ENCODE results near the gene USP54. TPM values are rescaled to one million over a fixed set of nuclear protein-coding genes. Genes with fewer than 3 reads are reported as not detected.

USP54 gene
- total and polyA plus RNA-seq, 4 donors, result 1.3 to 10.4 (median 6.3) TPM

- Histone ChIP-seq H3K27me3 (ENCODE audit: control insufficient read depth in 4 of 4, insufficient read depth in 4 of 4, low read length in 3 of 4) (no peaks in the 10 kb centered on the region), H3K27ac (ENCODE audit: low read depth in 1 of 2, low read length in 2 of 2) (no peak overlapping the region), H3K9me3 (ENCODE audit: control insufficient read depth in 4 of 4, low read length in 3 of 4) (no peaks in the 10 kb centered on the region), H3K9ac (ENCODE audit: low read depth in 1 of 2, low read length in 2 of 2) (no peak overlapping the region), H3K4me1 (ENCODE audit: control insufficient read depth in 4 of 4, insufficient read depth in 4 of 4, low read length in 3 of 4) (no peaks in the 10 kb centered on the region), H3K36me3 (ENCODE audit: control insufficient read depth in 4 of 4, insufficient read depth in 3 of 4, low read depth in 1 of 4, low read length in 3 of 4) (no peaks in the 10 kb centered on the region), H3K4me3 (ENCODE audit: low read depth in 1 of 3, low read length in 3 of 3) (no peak overlapping the region)
- no peak for DNase-seq (ENCODE audit: low spot score)
- no peak for TF ChIP-seq RXRA (IDR thresholded peaks at IDR 0.05)
- no peak for TF ChIP-seq HNF4A (conservative IDR thresholded peaks at IDR 0.05)
- TF ChIP-seq ZBTB33 (IDR thresholded peaks at IDR 0.05), result no peak
- TF ChIP-seq, protein P1, sequence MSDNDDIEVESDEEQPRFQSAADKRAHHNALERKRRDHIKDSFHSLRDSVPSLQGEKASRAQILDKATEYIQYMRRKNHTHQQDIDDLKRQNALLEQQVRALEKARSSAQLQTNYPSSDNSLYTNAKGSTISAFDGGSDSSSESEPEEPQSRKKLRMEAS (IDR thresholded peaks at IDR 0.05), result no peak
- no peak for TF ChIP-seq GABPA (IDR thresholded peaks at IDR 0.05 in 1 of 2, conservative IDR thresholded peaks at IDR 0.05 in 1 of 2)
- TF ChIP-seq FOXA1 (IDR thresholded peaks at IDR 0.05), result no peak
- no peak for TF ChIP-seq HNF4G (IDR thresholded peaks at IDR 0.05)
Measured at GRCh38 chr10:73554721-73555120, 36.4 kb downstream of the USP54 start.

GRCh38 chr10:73553761-73554160 is 37.4 kb downstream of the USP54 start:
- Histone ChIP-seq H3K4me1 (ENCODE audit: control insufficient read depth in 4 of 4, insufficient read depth in 4 of 4, low read length in 3 of 4) (no peaks in the 10 kb centered on the region), H3K27me3 (ENCODE audit: control insufficient read depth in 4 of 4, insufficient read depth in 4 of 4, low read length in 3 of 4) (no peaks in the 10 kb centered on the region), H3K36me3 (ENCODE audit: control insufficient read depth in 4 of 4, insufficient read depth in 3 of 4, low read depth in 1 of 4, low read length in 3 of 4) (no peaks in the 10 kb centered on the region), H3K9me3 (ENCODE audit: control insufficient read depth in 4 of 4, low read length in 3 of 4) (no peaks in the 10 kb centered on the region), H3K4me3 (ENCODE audit: low read depth in 1 of 3, low read length in 3 of 3) (no peak overlapping the region), H3K9ac (ENCODE audit: low read depth in 1 of 2, low read length in 2 of 2) (no peak overlapping the region), H3K27ac (ENCODE audit: low read depth in 1 of 2, low read length in 2 of 2) (no peak overlapping the region)
- no peak for TF ChIP-seq JUND (IDR thresholded peaks at IDR 0.05)
- TF ChIP-seq HNF4G (IDR thresholded peaks at IDR 0.05), result no peak
- WGBS, result 79% methylated on average over 2 of the region's 2 CpGs
- DNase-seq (ENCODE audit: low spot score), result no peak

GRCh38 chr10:73552819-73553715 is 38.1 kb downstream of the USP54 start:
- no peak overlapping the region for H3K9ac ChIP-seq (ENCODE audit: low read depth in 1 of 2, low read length in 2 of 2)
- no peaks in the 10 kb centered on the region for H3K36me3 ChIP-seq (ENCODE audit: control insufficient read depth in 4 of 4, insufficient read depth in 3 of 4, low read depth in 1 of 4, low read length in 3 of 4)
- no peak overlapping the region for H3K27ac ChIP-seq (ENCODE audit: low read depth in 1 of 2, low read length in 2 of 2)
- H3K4me1 ChIP-seq (ENCODE audit: control insufficient read depth in 4 of 4, insufficient read depth in 4 of 4, low read length in 3 of 4), result no peaks in the 10 kb centered on the region
- 85% methylated on average over 3 of the region's 3 CpGs for WGBS
- no peak for DNase-seq (ENCODE audit: low spot score)
- no peaks in the 10 kb centered on the region for H3K9me3 ChIP-seq (ENCODE audit: control insufficient read depth in 4 of 4, low read length in 3 of 4)
- TF ChIP-seq HNF4A (conservative IDR thresholded peaks at IDR 0.05) (no peak), FOXA1 (IDR thresholded peaks at IDR 0.05) (no peak), YY1 (IDR thresholded peaks at IDR 0.05) (no peak), GABPA (IDR thresholded peaks at IDR 0.05 in 1 of 2, conservative IDR thresholded peaks at IDR 0.05 in 1 of 2) (no peak), TAF1 (conservative IDR thresholded peaks at IDR 0.05) (no peak)
- TF ChIP-seq, protein P1 (IDR thresholded peaks at IDR 0.05), result no peak
- H3K4me3 ChIP-seq (ENCODE audit: low read depth in 1 of 3, low read length in 3 of 3), result no peak overlapping the region
- H3K27me3 ChIP-seq (ENCODE audit: control insufficient read depth in 4 of 4, insufficient read depth in 4 of 4, low read length in 3 of 4), result no peaks in the 10 kb centered on the region

All from liver (tissue), 9 donors.